Eye (tissue), 1 donor: ENCODE measurements around the gene DCANP1.
A peak's percentile ranks its signal among the peaks of the same experiment; 100 is the strongest.

Experiments used
- DNase-seq: peaks from one replicate; pipeline ENCODE4 v3.0.0-alpha.2; 2015

The DCANP1 gene

GRCh38 chr5:135456238-135457099, 9.3 kb upstream of the DCANP1 start:
- DNase-seq, result no peak

- no peak for DNase-seq
Observed at GRCh38 chr5:135455876-135456237, 8.7 kb upstream of the DCANP1 start.

GRCh38 chr5:135454946-135455345, 7.8 kb upstream of the DCANP1 start:
- no peak for DNase-seq

- no peak for DNase-seq
Observed at GRCh38 chr5:135453613-135454012, 6.5 kb upstream of the DCANP1 start.

GRCh38 chr5:135452321-135453030, 5.3 kb upstream of the DCANP1 start, which contains the start of gene TIFAB:
Gene TIFAB (minus strand): TSS chr5:135452351. CDS start chr5:135449939, 2,412 bp downstream.
- no peak for DNase-seq

GRCh38 chr5:135451581-135452320, 4.6 kb upstream of the DCANP1 start:
- DNase-seq, result no peak

GRCh38 chr5:135450952-135451351, 3.8 kb upstream of the DCANP1 start:
- no peak for DNase-seq

GRCh38 chr5:135450336-135450735, 3.2 kb upstream of the DCANP1 start:
- no peak for DNase-seq

GRCh38 chr5:135449644-135450043, 2.5 kb upstream of the DCANP1 start:
- no peak for DNase-seq

GRCh38 chr5:135448791-135449507, 1.8 kb upstream of the DCANP1 start:
- no peak for DNase-seq

- DNase-seq, result no peak
Observed at GRCh38 chr5:135448071-135448739, 1.1 kb upstream of the DCANP1 start.

GRCh38 chr5:135446615-135447014, 533 bp downstream of the DCANP1 start:
- DNase-seq, result no peak

- no peak for DNase-seq
Observed at GRCh38 chr5:135446206-135446605, 942 bp downstream of the DCANP1 start.

GRCh38 chr5:135445306-135445985, 1.7 kb downstream of the DCANP1 start:
- no peak for DNase-seq

- no peak for DNase-seq
Observed at GRCh38 chr5:135444881-135445280, 2.3 kb downstream of the DCANP1 start.

- DNase-seq, result no peak
Observed at GRCh38 chr5:135444360-135444759, 2.8 kb downstream of the DCANP1 start.

- peak; percentile 79 for DNase-seq
Observed at GRCh38 chr5:135443161-135443960, 3.8 kb downstream of the DCANP1 start.

- DNase-seq, result peak; percentile 76
Observed at GRCh38 chr5:135442431-135443160, 4.6 kb downstream of the DCANP1 start.

- DNase-seq, result no peak
Observed at GRCh38 chr5:135441919-135442318, 5.2 kb downstream of the DCANP1 start.

GRCh38 chr5:135441350-135441831, 5.8 kb downstream of the DCANP1 start:
- peak; percentile 71 for DNase-seq
